Adrenal gland (tissue), 5 donors: ENCODE data around the gene S100A7A.

Experiments used
- CTCF ChIP-seq, 6 experiments: fragments of 450-650 bp in 4 of 6; fragments of 200-600 bp in 2 of 6; sonication (generic) in 1 of 6; IDR thresholded peaks; 1 replicate in 5 of 6; 2 replicates in 1 of 6; pipeline versions ENCODE4 v1.5.1 to v1.8.0; 2016 to 2021; ENCODE audit warnings: antibody characterized with exemption in 6 of 6, mild to moderate bottlenecking in 2 of 6, moderate library complexity in 1 of 6
- POLR2A ChIP-seq, 2 donors: fragments of 450-650 bp; IDR thresholded peaks; one replicate each; pipeline ENCODE4 v1.6.1; 2017; ENCODE audit warnings: antibody characterized with exemption in 2 of 2, mild to moderate bottlenecking in 2 of 2, moderate library complexity in 1 of 2
- donor health status: DM: no; HTN: no; CAD: no.

- TF ChIP-seq POLR2A (IDR thresholded peaks at IDR 0.05) = no peak
- TF ChIP-seq CTCF (IDR thresholded peaks at IDR 0.05) = no peak
Observed at GRCh38 chr1:153367090-153367489, 49.2 kb upstream of the S100A7A start.
